ENCODE measurements around the gene RTCA.

DNA sequence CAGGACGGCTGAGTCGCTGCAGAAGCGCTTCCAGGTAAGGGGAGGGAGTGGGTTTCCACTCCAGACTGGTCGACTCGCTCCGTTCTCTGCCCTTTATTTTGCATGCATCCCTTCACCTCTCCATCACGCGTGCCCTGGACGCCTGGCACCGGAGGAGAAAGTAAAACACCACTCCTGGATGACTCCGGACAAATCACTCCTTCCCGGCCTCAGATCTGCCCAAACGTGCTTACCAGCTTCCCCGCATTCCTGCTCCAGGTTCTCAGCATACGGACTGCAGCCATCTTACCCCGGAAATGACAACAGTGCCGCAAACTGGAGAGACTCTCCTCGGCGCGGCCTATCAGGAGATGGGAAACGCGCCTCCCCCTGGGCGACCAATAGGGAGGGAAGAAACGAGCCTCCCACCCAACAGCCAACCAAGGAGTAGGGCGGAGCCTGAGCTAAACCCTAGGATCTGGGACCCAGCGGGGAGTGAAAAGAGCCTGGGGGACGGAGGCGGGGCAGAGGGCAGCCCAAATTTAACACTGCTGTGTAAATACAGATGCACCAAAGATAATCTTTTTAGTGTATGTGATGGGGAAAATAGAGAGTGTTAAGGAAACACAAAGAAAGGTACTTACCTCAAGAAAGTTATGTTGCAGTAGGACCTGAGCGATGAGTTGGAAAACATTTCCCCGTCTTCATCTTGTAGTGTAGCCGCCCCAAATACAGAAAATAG is 16.3 kb upstream of the RTCA start, which contains the start of gene DBT:
- TF ChIP-seq TARDBP (IDR thresholded peaks at IDR 0.05) (no peak), SP1 (IDR thresholded peaks at IDR 0.05) (no peak), FOXA1 (IDR thresholded peaks at IDR 0.05) (no peak), FOXM1 (IDR thresholded peaks at IDR 0.05; ENCODE audit: borderline replicate concordance) (no peak), BHLHE40 (IDR thresholded peaks at IDR 0.05; ENCODE audit: borderline replicate concordance) (no peak)

Data from HEK293T (cell line).